GM23248 (cell line): Measurements from ENCODE around the gene LRRFIP1. TPM values are rescaled to one million over a fixed set of nuclear protein-coding genes. Genes with fewer than 3 reads are reported as not detected.

Experiments used
- DNase-seq: peaks from one replicate; pipeline ENCODE4 v3.0.0-alpha.2; 2015
- H2AFZ ChIP-seq: fragments of 200-600 bp; sonication (generic); 2 replicates; pipeline ENCODE4 v1.6.1; 2016; ENCODE audit warnings: antibody characterized with exemption
- H3F3A ChIP-seq: fragments of 200-600 bp; sonication (generic); 2 replicates; pipeline ENCODE4 v1.6.1; 2016; ENCODE audit warnings: mild to moderate bottlenecking, antibody characterized with exemption, mixed run types; ENCODE audit not compliant: insufficient read depth
- H3K27ac ChIP-seq: fragments of 200-600 bp; sonication (generic); 2 replicates; pipeline ENCODE4 v1.5.1; 2016; ENCODE audit warnings: mild to moderate bottlenecking
- H3K27me3 ChIP-seq: fragments of 200-600 bp; sonication (generic); replicated peaks from 2 replicates; pipeline ENCODE4 v1.6.1; 2016; ENCODE audit warnings: mild to moderate bottlenecking; ENCODE audit not compliant: insufficient read depth
- H3K36me3 ChIP-seq: fragments of 200-600 bp; sonication (generic); 2 replicates; pipeline ENCODE4 v1.6.1; 2016; ENCODE audit warnings: low read depth, mild to moderate bottlenecking
- H3K4me1 ChIP-seq: fragments of 200-600 bp; sonication (generic); 2 replicates; pipeline ENCODE4 v1.6.1; 2016; ENCODE audit warnings: mild to moderate bottlenecking; ENCODE audit not compliant: insufficient read depth
- H3K4me2 ChIP-seq: fragments of 200-600 bp; sonication (generic); one replicate; pipeline ENCODE4 v1.6.1; 2016; ENCODE audit warnings: mild to moderate bottlenecking; ENCODE audit not compliant: unreplicated experiment
- H3K4me3 ChIP-seq: fragments of 200-600 bp; sonication (generic); 2 replicates; pipeline ENCODE4 v1.5.1; 2016; ENCODE audit warnings: mild to moderate bottlenecking
- H3K79me2 ChIP-seq: fragments of 200-600 bp; sonication (generic); 2 replicates; pipeline ENCODE4 v1.6.1; 2016; ENCODE audit warnings: mild to moderate bottlenecking; ENCODE audit not compliant: insufficient read depth
- H3K9ac ChIP-seq: fragments of 200-600 bp; sonication (generic); 2 replicates; pipeline ENCODE4 v1.6.1; 2016; ENCODE audit warnings: mild to moderate bottlenecking
- H3K9me2 ChIP-seq: fragments of 200-600 bp; sonication (generic); 2 replicates; pipeline ENCODE4 v1.6.1; 2016; ENCODE audit warnings: mixed run types, mild to moderate bottlenecking, moderate library complexity; ENCODE audit not compliant: insufficient read depth
- H3K9me3 ChIP-seq: fragments of 200-600 bp; sonication (generic); one replicate; pipeline ENCODE4 v1.6.1; 2017; ENCODE audit warnings: low read depth
- H4K20me1 ChIP-seq: fragments of 200-600 bp; sonication (generic); 2 replicates; pipeline ENCODE4 v1.6.0; 2016; ENCODE audit not compliant: insufficient read depth
- EZH2 ChIP-seq: fragments of 200-600 bp; sonication (generic); IDR thresholded peaks from 2 replicates; pipeline ENCODE4 v1.6.1; 2018; ENCODE audit warnings: antibody characterized with exemption, mild to moderate bottlenecking; ENCODE audit not compliant: insufficient read depth, poor library complexity, severe bottlenecking
- EZH2phosphoT487 ChIP-seq: fragments of 200-600 bp; sonication (generic); IDR thresholded peaks from 2 replicates; pipeline ENCODE4 v1.6.1; 2018; ENCODE audit warnings: antibody characterized with exemption, moderate library complexity, mild to moderate bottlenecking, low read depth; ENCODE audit not compliant: insufficient read depth
- WGBS, 2 experiments: methylation state at CpG; one replicate each; pipeline ENCODE4 v1.1.6; 2015 to 2017; ENCODE audit warnings: low lambda C conversion rate in 2 of 2, low coverage in 1 of 2; ENCODE audit errors: missing lambda C conversion rate in 2 of 2; 5-methylcytosine and 5-hydroxymethylcytosine counted together
- in situ Hi-C: fragments of 300-500 bp; cut with MboI; formaldehyde crosslinking; loops from 2 replicates; pipeline ENCODE4 v1.15.0; 2020
- polyA plus RNA-seq: library from polyadenylated mRNA; unstranded; fragments of >200 nt; fragmentation: Nextera tagmentation; extraction: Ambion mirVana; gene quantifications from 2 replicates; pipeline ENCODE4 v1.2.1, GENCODE V29; 2016
- total RNA-seq: library from RNA; depleted of rRNA; stranded (reverse); fragments of >200 nt; shearing (Covaris generic); gene quantifications from 2 replicates; pipeline ENCODE4 v1.2.3, GENCODE V29; 2014

Gene LRRFIP1
- total and polyA plus RNA-seq, 2 experiments from 2014 or later, result 84.4 to 159 TPM

DNA sequence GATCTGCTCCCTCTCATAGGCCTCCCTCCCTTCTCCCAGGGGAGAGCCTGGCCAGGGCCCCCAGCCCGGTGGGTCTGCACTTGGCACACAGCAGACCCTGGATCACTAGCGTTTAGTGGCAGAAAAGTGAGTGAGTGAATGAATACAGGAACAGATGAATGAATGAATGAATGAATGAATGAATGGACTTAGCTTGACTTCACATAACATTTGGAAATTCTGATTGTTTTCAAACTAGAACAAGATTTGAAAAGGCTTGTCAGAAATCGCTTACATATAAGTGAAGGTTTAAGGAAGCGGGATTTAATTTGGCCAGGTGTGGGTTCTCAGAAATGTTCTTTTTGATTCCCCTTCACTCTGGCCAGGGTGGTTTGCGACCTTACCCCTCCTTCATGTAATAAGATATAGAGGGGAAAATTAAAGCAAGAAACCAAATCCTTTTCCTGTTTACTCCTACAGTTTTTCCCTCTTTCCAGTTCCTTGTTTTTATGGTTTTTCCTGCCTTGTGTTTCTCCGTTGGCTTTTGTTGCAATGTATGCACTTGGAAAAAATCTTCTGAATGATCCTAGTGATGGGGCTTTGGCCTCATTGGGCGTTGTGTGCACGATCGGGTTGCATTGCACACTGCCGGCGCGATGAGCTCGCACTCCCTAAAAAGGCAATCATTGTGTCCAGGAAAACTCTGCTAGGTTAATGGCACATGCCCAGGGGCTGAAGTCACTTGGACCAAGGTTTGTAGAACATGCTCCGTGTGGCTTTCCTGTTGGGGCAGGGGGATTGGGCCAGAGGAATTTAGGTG, 16.4 kb downstream of the LRRFIP1 start:
- Histone ChIP-seq H3K9ac (no peak overlapping the region), H3K27me3 (peaks cover 5% of the 10 kb centered on the region), H3F3A (no peaks in the 10 kb centered on the region), H3K9me2 (no peaks in the 10 kb centered on the region), H3K36me3 (no peaks in the 10 kb centered on the region), H3K79me2 (peaks cover 62% of the 10 kb centered on the region), H3K4me1 (no peaks in the 10 kb centered on the region), H2AFZ (no peak overlapping the region), H3K4me2 (no peak overlapping the region), H4K20me1 (no peaks in the 10 kb centered on the region), H3K27ac (no peak overlapping the region), H3K4me3 (no peak overlapping the region), H3K9me3 (no peaks in the 10 kb centered on the region)
- TF ChIP-seq EZH2phosphoT487 (no peak), EZH2 (no peak)
- in situ Hi-C loops, result no loop called here
- WGBS, 2 experiments, result 97% methylated on average over 14 of the region's 14 CpGs
- no peak for DNase-seq

DNA sequence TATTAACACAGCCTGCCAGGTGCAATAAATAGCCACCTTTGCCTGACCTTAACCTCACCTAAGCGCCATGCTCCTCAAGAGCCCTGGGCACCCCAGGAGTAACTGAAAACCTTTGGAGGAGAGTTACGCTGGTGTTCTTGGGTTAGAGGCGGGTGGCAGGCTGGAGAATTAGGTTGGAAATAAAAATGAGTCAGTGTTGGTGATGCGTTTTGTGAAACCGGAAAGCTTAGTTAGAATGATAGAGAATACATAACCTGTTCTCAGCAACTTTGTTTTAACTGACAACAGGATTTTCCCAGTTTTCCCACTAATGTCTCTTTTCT, 17.0 kb downstream of the LRRFIP1 start:
- no peaks in the 10 kb centered on the region for H4K20me1 ChIP-seq
- H2AFZ ChIP-seq, result no peak overlapping the region
- H3K27me3 ChIP-seq, result peaks cover 5% of the 10 kb centered on the region
- no peak overlapping the region for H3K27ac ChIP-seq
- in situ Hi-C loops, result no loop called here
- no peak overlapping the region for H3K9ac ChIP-seq
- H3K9me2 ChIP-seq, result no peaks in the 10 kb centered on the region
- peaks cover 56% of the 10 kb centered on the region for H3K79me2 ChIP-seq
- no peaks in the 10 kb centered on the region for H3F3A ChIP-seq
- DNase-seq, result no peak
- no peaks in the 10 kb centered on the region for H3K36me3 ChIP-seq
- no peak overlapping the region for H3K4me3 ChIP-seq
- no peak overlapping the region for H3K4me2 ChIP-seq
- H3K9me3 ChIP-seq, result no peaks in the 10 kb centered on the region
- TF ChIP-seq EZH2, result no peak
- TF ChIP-seq EZH2phosphoT487, result no peak
- 87 to 89% methylated on average over 5 of the region's 5 CpGs for WGBS, 2 experiments
- no peaks in the 10 kb centered on the region for H3K4me1 ChIP-seq

DNA sequence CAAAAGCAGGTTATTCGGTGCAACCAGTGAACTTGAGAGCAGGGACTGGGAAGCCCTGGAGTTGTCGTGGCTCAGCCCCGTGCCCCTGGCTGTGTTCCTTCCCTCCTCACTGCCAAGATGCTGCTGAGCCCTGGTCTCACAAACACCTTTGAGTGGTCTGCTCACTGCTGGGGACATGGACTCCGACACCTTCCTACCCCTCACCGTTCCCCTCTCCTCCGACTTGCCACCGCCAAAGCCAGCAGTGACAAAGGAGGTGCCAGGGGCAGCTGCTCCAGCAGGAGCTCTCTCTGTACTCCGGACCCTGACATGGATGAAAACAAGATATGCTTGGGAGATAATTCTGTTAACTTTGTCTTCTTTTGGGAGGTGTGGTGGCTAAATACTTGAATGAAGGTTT, 17.9 kb downstream of the LRRFIP1 start:
- TF ChIP-seq EZH2 (no peak), EZH2phosphoT487 (no peak)
- peaks cover 5% of the 10 kb centered on the region for H3K27me3 ChIP-seq
- peaks cover 47% of the 10 kb centered on the region for H3K79me2 ChIP-seq
- DNase-seq, result no peak
- 99 to 100% methylated on average over 8 of the region's 8 CpGs for WGBS, 2 experiments
- no peaks in the 10 kb centered on the region for H4K20me1 ChIP-seq
- in situ Hi-C loops, result no loop called here
- no peak overlapping the region for H3K9ac ChIP-seq
- no peaks in the 10 kb centered on the region for H3K36me3 ChIP-seq
- no peak overlapping the region for H3K27ac ChIP-seq
- no peaks in the 10 kb centered on the region for H3K9me3 ChIP-seq
- no peaks in the 10 kb centered on the region for H3K9me2 ChIP-seq
- no peak overlapping the region for H2AFZ ChIP-seq
- no peaks in the 10 kb centered on the region for H3K4me1 ChIP-seq
- no peak overlapping the region for H3K4me2 ChIP-seq
- no peak overlapping the region for H3K4me3 ChIP-seq
- H3F3A ChIP-seq, result no peaks in the 10 kb centered on the region

DNA sequence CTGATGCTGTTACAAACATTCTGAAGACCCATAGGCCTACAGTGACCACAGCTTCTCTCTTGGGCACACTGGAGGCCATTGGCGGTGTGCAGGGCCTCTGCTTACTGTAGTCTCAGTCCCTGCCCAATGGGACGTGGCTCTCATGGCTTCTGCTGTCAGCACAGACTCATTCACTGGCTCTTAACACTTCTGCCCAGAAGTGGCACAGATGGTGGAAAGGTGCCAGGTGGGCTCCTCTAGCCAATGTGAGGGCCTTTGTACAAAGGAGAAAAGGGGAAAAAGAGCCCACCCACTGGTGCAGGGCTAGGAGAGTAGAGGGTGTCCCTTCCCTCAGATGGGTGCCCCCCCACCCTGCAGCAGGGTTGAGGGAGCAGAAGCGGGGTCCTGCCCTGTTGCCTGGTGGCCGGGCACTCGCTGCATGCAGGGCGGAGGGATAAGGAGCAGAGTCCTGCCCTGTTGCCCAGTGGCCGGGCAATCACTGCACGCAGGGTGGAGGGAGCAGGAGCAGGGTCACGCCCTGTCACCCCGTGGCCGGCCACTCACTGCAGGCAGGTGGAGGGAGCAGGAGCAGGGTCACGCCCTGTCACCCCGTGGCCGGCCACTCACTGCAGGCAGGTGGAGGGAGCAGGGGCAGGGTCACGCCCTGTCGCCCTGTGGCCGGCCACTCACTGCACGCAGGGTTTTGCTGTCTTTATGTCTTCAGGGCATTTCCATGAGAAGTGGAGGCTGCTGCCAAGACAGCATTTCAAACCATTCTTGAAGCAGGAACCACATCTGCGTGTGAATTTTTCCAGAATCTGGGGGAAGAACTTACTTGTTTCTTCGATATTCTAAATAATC, 20.0 kb downstream of the LRRFIP1 start:
- H3K9ac ChIP-seq, result no peak overlapping the region
- H3K4me1 ChIP-seq, result no peaks in the 10 kb centered on the region
- 91 to 92% methylated on average over 19 to 20 of the region's 20 CpGs for WGBS, 2 experiments
- in situ Hi-C loops, result no loop called here
- no peaks in the 10 kb centered on the region for H3F3A ChIP-seq
- H2AFZ ChIP-seq, result no peak overlapping the region
- no peak overlapping the region for H3K4me3 ChIP-seq
- peaks cover 43% of the 10 kb centered on the region for H3K79me2 ChIP-seq
- H3K4me2 ChIP-seq, result no peak overlapping the region
- no peaks in the 10 kb centered on the region for H3K9me3 ChIP-seq
- TF ChIP-seq EZH2 (no peak), EZH2phosphoT487 (no peak)
- no peak overlapping the region for H3K27ac ChIP-seq
- no peaks in the 10 kb centered on the region for H4K20me1 ChIP-seq
- H3K27me3 ChIP-seq, result peaks cover 2% of the 10 kb centered on the region
- DNase-seq, result no peak
- no peaks in the 10 kb centered on the region for H3K9me2 ChIP-seq
- 0 out of 2 replicates have a peak, but pooled peaks cover 2% of the 10 kb centered on the region for H3K36me3 ChIP-seq
